Measurements from ENCODE around the gene B3GNT3. TPM values are rescaled to one million over a fixed set of nuclear protein-coding genes. Genes with fewer than 3 reads are reported as not detected.

Gene B3GNT3
- total and polyA plus RNA-seq, 2 of the 4 experiments (the other 2 are of a cell fraction): not detected

DNA sequence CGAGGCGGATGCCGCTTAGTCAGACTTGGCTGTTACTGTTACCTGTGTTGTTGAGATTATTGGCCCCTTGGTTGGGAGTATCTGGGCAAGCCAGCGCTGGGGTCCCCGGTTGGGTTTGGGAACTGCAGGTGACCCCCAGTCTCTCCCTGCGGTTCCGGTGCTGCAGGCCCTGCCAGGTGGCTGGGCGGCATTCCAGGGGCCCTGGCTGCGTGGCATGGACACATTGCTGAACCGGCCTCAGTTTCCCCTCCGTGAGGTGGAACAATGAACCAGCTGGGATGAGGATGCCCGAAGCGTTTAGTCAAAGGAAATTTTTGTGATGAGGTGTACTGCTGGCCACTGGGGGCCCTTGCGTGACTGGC is 538 bp downstream of the B3GNT3 start:
- ChIA-PET POLR2A (ENCODE audit: unreplicated experiment) (no interaction called here), CTCF (interaction anchor here (1.7 kb wide), 1 partner anchor 29 kb away, joined by 5 read pairs; no protein-coding TSS in a partner anchor)
- Histone ChIP-seq H3K4me1 (ENCODE audit: control insufficient read depth, insufficient read depth, low read length) (no peaks in the 10 kb centered on the region), H3K4ac (ENCODE audit: low read depth, low read length) (no peak overlapping the region), H3K27me3 (ENCODE audit: control insufficient read depth, insufficient read depth, low read length) (peaks cover 65% of the 10 kb centered on the region), H2BK20ac (ENCODE audit: low read depth, low read length) (no peak overlapping the region), H3K4me3 (ENCODE audit: insufficient read depth, low read depth, low read length) (no peak overlapping the region), H2BK5ac (ENCODE audit: low read depth, low read length, poor library complexity, severe bottlenecking) (no peak overlapping the region), H3K9me3 (ENCODE audit: control insufficient read depth, insufficient read depth, low read length) (peaks cover 3% of the 10 kb centered on the region; the same call in 1 of the 2 replicates), H2AK5ac (ENCODE audit: low read depth, low read length) (no peak overlapping the region), H4K20me1 (ENCODE audit: insufficient read depth, low read length) (no peaks in the 10 kb centered on the region), H3K79me1 (ENCODE audit: low read depth in 1 of 2, low read length in 2 of 2) (no peaks in the 10 kb centered on the region), H3K56ac (ENCODE audit: extremely low read depth, insufficient read depth, low read length) (no peak overlapping the region), H3K4me2 (ENCODE audit: low read depth, low read length) (no peak overlapping the region), H4K8ac (ENCODE audit: low read depth in 2 of 2, low read length in 2 of 2) (no peak overlapping the region), H3K14ac (replicated peaks; ENCODE audit: low read depth, low read length) (no peak overlapping the region), H4K5ac (ENCODE audit: low read depth, low read length) (no peak overlapping the region), H2AFZ (replicated peaks; ENCODE audit: low read length, poor library complexity) (peak overlapping the region; percentile 51), H3K18ac (ENCODE audit: low read depth, low read length) (no peak overlapping the region), H3K36me3 (ENCODE audit: control insufficient read depth, insufficient read depth, low read length) (no peaks in the 10 kb centered on the region), H3K23ac (ENCODE audit: low read depth, low read length) (no peak overlapping the region), H2AK9ac (replicated peaks; ENCODE audit: low read depth, low read length, poor library complexity) (no peak overlapping the region), H2BK120ac (ENCODE audit: low read depth, low read length) (no peak overlapping the region), H3K27ac (ENCODE audit: insufficient read depth, low read length) (no peak overlapping the region), H3K9me1 (ENCODE audit: insufficient read depth, low read length) (no peaks in the 10 kb centered on the region), H2BK15ac (ENCODE audit: low read depth, low read length) (no peak overlapping the region), H3K9ac (ENCODE audit: low read depth, low read length) (no peak overlapping the region), H4K91ac (ENCODE audit: insufficient read depth, low read depth, low read length) (no peak overlapping the region)
- dilution Hi-C loops (cut with HindIII; ENCODE audit: low sequenced_read_pairs, unreplicated experiment): no loop called here
- intact Hi-C loops (cut with micrococcal nuclease): no loop called here
- in situ Hi-C loops (cut with MboI; ENCODE audit: low sequenced_read_pairs): no loop called here
- no TSS peak for BruUV-seq (replicated peaks)
- TF ChIP-seq CHD1 (IDR thresholded peaks at IDR 0.05; ENCODE audit: low read depth, low read length) (no peak), RFX5 (IDR thresholded peaks at IDR 0.05; ENCODE audit: low read depth, low read length) (no peak), MAFK (IDR thresholded peaks at IDR 0.05; ENCODE audit: low read depth, low read length) (no peak), NFE2L2 (IDR thresholded peaks at IDR 0.05; ENCODE audit: low read depth, low read length) (no peak), SMC3 (IDR thresholded peaks at IDR 0.05; ENCODE audit: low read depth, low read length) (no peak), BHLHE40 (IDR thresholded peaks at IDR 0.05; ENCODE audit: low read depth, low read length) (no peak), RAD21 (IDR thresholded peaks at IDR 0.05; ENCODE audit: low read length) (no peak), POLR2A (IDR thresholded peaks at IDR 0.05; ENCODE audit: low read depth, low read length) (no peak), CEBPB (IDR thresholded peaks at IDR 0.05; ENCODE audit: low read depth, low read length) (no peak), FOS (IDR thresholded peaks at IDR 0.05; ENCODE audit: low read depth, low read length) (no peak), MAZ (IDR thresholded peaks at IDR 0.05; ENCODE audit: borderline replicate concordance, low read depth, low read length) (no peak), RCOR1 (IDR thresholded peaks at IDR 0.05; ENCODE audit: insufficient replicate concordance, low read length) (no peak), MXI1 (IDR thresholded peaks at IDR 0.05; ENCODE audit: borderline replicate concordance, low read depth, low read length) (no peak)
- TF ChIP-seq, protein P1, sequence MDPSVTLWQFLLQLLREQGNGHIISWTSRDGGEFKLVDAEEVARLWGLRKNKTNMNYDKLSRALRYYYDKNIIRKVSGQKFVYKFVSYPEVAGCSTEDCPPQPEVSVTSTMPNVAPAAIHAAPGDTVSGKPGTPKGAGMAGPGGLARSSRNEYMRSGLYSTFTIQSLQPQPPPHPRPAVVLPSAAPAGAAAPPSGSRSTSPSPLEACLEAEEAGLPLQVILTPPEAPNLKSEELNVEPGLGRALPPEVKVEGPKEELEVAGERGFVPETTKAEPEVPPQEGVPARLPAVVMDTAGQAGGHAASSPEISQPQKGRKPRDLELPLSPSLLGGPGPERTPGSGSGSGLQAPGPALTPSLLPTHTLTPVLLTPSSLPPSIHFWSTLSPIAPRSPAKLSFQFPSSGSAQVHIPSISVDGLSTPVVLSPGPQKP (IDR thresholded peaks at IDR 0.05; ENCODE audit: borderline replicate concordance, low read depth, low read length): no peak
- TF ChIP-seq, protein P2, sequence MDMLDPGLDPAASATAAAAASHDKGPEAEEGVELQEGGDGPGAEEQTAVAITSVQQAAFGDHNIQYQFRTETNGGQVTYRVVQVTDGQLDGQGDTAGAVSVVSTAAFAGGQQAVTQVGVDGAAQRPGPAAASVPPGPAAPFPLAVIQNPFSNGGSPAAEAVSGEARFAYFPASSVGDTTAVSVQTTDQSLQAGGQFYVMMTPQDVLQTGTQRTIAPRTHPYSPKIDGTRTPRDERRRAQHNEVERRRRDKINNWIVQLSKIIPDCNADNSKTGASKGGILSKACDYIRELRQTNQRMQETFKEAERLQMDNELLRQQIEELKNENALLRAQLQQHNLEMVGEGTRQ (IDR thresholded peaks at IDR 0.05; ENCODE audit: low read depth, low read length): no peak
- TF ChIP-seq, protein P3, sequence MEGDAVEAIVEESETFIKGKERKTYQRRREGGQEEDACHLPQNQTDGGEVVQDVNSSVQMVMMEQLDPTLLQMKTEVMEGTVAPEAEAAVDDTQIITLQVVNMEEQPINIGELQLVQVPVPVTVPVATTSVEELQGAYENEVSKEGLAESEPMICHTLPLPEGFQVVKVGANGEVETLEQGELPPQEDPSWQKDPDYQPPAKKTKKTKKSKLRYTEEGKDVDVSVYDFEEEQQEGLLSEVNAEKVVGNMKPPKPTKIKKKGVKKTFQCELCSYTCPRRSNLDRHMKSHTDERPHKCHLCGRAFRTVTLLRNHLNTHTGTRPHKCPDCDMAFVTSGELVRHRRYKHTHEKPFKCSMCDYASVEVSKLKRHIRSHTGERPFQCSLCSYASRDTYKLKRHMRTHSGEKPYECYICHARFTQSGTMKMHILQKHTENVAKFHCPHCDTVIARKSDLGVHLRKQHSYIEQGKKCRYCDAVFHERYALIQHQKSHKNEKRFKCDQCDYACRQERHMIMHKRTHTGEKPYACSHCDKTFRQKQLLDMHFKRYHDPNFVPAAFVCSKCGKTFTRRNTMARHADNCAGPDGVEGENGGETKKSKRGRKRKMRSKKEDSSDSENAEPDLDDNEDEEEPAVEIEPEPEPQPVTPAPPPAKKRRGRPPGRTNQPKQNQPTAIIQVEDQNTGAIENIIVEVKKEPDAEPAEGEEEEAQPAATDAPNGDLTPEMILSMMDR (conservative IDR thresholded peaks at IDR 0.05; ENCODE audit: low read depth, low read length): no peak
- ATAC-seq (ENCODE audit: low read depth) (no peak), DNase-seq (no peak)
- 8% methylated on average over 2 of the region's 14 CpGs; no CpG with 5 or more reads in 1 of the 2 experiments for WGBS, 2 experiments (ENCODE audit: extremely low coverage in 2 of 2, insufficient read length in 1 of 2)
